MM.1S (cell line): ENCODE results near the gene AP2A2.

ENCODE experiments used
- DNase-seq: peaks from one replicate; pipeline ENCODE4 v3.0.0-alpha.2; 2015
- H2AFZ ChIP-seq: fragments of 300-600 bp; sonication (generic); 2 replicates; pipeline ENCODE4 v1.6.0; 2016; ENCODE audit warnings: antibody characterized with exemption, low read length
- H3F3A ChIP-seq: fragments of 300-600 bp; sonication (generic); 2 replicates; pipeline ENCODE4 v1.6.1; 2016; ENCODE audit warnings: mild to moderate bottlenecking, antibody characterized with exemption, low read length, moderate library complexity, mixed read lengths; ENCODE audit not compliant: insufficient read depth
- H3K27ac ChIP-seq: fragments of 300-600 bp; sonication (generic); 2 replicates; pipeline ENCODE4 v1.5.1; 2016; ENCODE audit warnings: mild to moderate bottlenecking, low read length
- H3K27me3 ChIP-seq: fragments of 300-600 bp; sonication (generic); replicated peaks from 2 replicates; pipeline ENCODE4 v1.6.0; 2016; ENCODE audit warnings: low read length; ENCODE audit not compliant: insufficient read depth
- H3K36me3 ChIP-seq: fragments of 300-600 bp; sonication (generic); replicated peaks from 2 replicates; pipeline ENCODE4 v1.6.1; 2016; ENCODE audit warnings: mild to moderate bottlenecking, low read length, mixed read lengths; ENCODE audit not compliant: insufficient read depth
- H3K4me1 ChIP-seq: fragments of 300-600 bp; sonication (generic); 2 replicates; pipeline ENCODE4 v1.6.1; 2016; ENCODE audit warnings: low read length, mixed read lengths
- H3K4me2 ChIP-seq: fragments of 300-600 bp; sonication (generic); 2 replicates; pipeline ENCODE4 v1.6.0; 2016; ENCODE audit warnings: low read depth, low read length
- H3K4me3 ChIP-seq: fragments of 300-600 bp; sonication (generic); 2 replicates; pipeline ENCODE4 v1.5.1; 2016; ENCODE audit warnings: low read length, mixed read lengths
- H3K79me2 ChIP-seq: fragments of 300-600 bp; sonication (generic); 2 replicates; pipeline ENCODE4 v1.6.1; 2016; ENCODE audit warnings: mixed run types, low read length, mixed read lengths
- H3K9ac ChIP-seq: fragments of 300-600 bp; sonication (generic); 2 replicates; pipeline ENCODE4 v1.6.1; 2016; ENCODE audit warnings: low read length, mixed read lengths
- H3K9me2 ChIP-seq: fragments of 300-600 bp; sonication (generic); replicated peaks from 2 replicates; pipeline ENCODE4 v1.6.1; 2016; ENCODE audit warnings: mild to moderate bottlenecking, low read length, mixed read lengths; ENCODE audit not compliant: insufficient read depth
- H3K9me3 ChIP-seq: fragments of 300-600 bp; sonication (generic); replicated peaks from 2 replicates; pipeline ENCODE4 v1.6.1; 2016; ENCODE audit warnings: mild to moderate bottlenecking, low read length, mixed read lengths; ENCODE audit not compliant: insufficient read depth
- H4K20me1 ChIP-seq: fragments of 300-600 bp; sonication (generic); 2 replicates; pipeline ENCODE4 v1.6.1; 2016; ENCODE audit warnings: mild to moderate bottlenecking, low read length, moderate library complexity, mixed read lengths; ENCODE audit not compliant: insufficient read depth
- CTCF ChIP-seq: fragments of 300-600 bp; sonication (generic); IDR thresholded peaks from 2 replicates; pipeline ENCODE4 v1.5.1; 2016; ENCODE audit warnings: antibody characterized with exemption, low read length, mixed read lengths
- EZH2 ChIP-seq: fragments of 300-600 bp; sonication (generic); optimal IDR thresholded peaks from 2 replicates; pipeline ENCODE3; 2017; ENCODE audit warnings: low read depth, mild to moderate bottlenecking, antibody characterized with exemption, low read length, mixed read lengths
- EZH2phosphoT487 ChIP-seq: fragments of 300-600 bp; sonication (generic); IDR thresholded peaks from 2 replicates; pipeline ENCODE4 v1.6.1; 2018; ENCODE audit warnings: antibody characterized with exemption, low read length

AP2A2 gene

GRCh38 chr11:890794-891540, 34.7 kb upstream of the AP2A2 start:
- H3K9me3 ChIP-seq, result no peaks in the 10 kb centered on the region
- H3K36me3 ChIP-seq, result no peaks in the 10 kb centered on the region
- no peaks in the 10 kb centered on the region for H3K4me1 ChIP-seq
- H3K27me3 ChIP-seq, result no peaks in the 10 kb centered on the region
- no peak overlapping the region for H3K4me3 ChIP-seq
- no peak for TF ChIP-seq CTCF
- TF ChIP-seq EZH2, result no peak
- no peak for TF ChIP-seq EZH2phosphoT487
- no peaks in the 10 kb centered on the region for H4K20me1 ChIP-seq
- no peak overlapping the region for H3K9ac ChIP-seq
- no peak overlapping the region for H2AFZ ChIP-seq
- no peak for DNase-seq
- no peaks in the 10 kb centered on the region for H3K79me2 ChIP-seq
- no peak overlapping the region for H3K27ac ChIP-seq
- no peak overlapping the region for H3K4me2 ChIP-seq
- H3F3A ChIP-seq, result no peaks in the 10 kb centered on the region
- no peaks in the 10 kb centered on the region for H3K9me2 ChIP-seq

DNA sequence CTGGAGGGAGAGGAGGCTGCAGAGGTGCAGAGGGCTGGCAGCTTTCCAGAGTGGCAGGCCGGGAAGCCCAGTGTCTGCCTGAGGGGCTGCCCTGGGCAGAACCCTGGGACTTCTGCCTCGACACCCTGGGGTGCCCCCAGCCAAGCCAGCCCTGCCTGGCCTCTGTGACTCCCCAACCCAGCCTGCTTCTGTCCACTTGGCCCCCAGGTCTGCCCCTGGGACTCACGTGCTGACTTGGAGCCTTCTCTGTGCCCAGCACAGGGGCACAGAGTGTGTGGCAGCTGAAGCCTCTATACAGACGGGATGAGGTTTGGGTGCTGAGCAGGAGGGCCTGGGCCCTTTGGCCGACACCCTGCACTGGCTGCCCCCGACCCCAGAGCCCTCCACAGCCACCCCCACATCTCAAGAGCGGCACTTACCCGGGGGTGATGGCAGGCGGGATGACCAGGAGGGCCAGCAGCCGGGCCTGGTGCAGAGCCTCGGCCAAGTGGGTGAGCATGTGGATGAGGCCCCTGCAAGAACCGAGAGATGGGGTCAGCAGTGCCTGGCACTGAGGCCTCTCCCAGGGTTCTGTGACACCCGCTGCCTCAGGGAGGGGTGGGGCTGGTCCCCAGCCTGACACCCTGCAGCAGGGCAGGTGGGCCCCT, 32.5 kb upstream of the AP2A2 start:
- no peak for DNase-seq
- Histone ChIP-seq H3K4me3 (no peak overlapping the region), H3K27me3 (no peaks in the 10 kb centered on the region), H3K4me1 (no peaks in the 10 kb centered on the region), H2AFZ (no peak overlapping the region), H3K79me2 (no peaks in the 10 kb centered on the region), H3K9me2 (no peaks in the 10 kb centered on the region), H3K36me3 (no peaks in the 10 kb centered on the region), H3K4me2 (no peak overlapping the region), H3F3A (no peaks in the 10 kb centered on the region), H3K27ac (no peak overlapping the region), H3K9me3 (no peaks in the 10 kb centered on the region), H4K20me1 (no peaks in the 10 kb centered on the region), H3K9ac (no peak overlapping the region)
- TF ChIP-seq CTCF (no peak), EZH2phosphoT487 (no peak), EZH2 (no peak)

DNA sequence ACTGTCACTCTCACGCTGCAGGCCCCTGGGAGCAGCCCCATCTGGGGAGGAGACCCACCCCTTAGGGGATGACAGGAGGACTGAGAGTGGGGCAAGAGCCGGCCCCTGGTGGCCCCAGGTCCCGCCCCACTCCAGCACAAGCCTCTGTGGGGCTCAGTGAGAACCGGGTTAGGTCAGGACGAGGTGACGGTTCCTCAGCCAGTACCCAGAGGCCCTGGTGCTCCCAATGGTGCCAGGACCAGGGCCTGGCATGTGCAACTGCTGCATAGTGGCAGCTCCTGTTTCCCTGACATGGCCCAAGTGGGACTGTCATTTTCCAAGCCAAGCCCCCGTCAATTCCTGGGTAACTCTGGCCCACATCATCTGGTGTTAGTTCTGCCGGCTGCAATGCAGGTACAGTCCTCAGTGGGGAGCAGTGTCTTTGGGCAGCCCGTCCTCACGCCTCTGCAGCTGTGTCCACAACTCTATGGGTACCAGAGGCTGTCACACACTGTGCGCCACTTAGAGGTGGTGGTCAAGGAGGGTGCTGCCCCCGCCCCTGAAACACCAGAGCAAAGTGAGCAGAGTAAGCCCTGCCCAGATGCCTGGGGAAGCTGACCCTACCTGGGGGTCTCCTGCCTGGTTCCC, 31.0 kb upstream of the AP2A2 start:
- no peaks in the 10 kb centered on the region for H3K4me1 ChIP-seq
- no peak overlapping the region for H3K9ac ChIP-seq

More for the DNA sequence above, 31.0 kb upstream of the AP2A2 start:
- Histone ChIP-seq H3K4me2 (no peak overlapping the region), H3K36me3 (no peaks in the 10 kb centered on the region), H3F3A (no peaks in the 10 kb centered on the region), H3K79me2 (no peaks in the 10 kb centered on the region), H3K27ac (no peak overlapping the region), H2AFZ (no peak overlapping the region), H3K9me2 (no peaks in the 10 kb centered on the region), H3K9me3 (no peaks in the 10 kb centered on the region), H4K20me1 (no peaks in the 10 kb centered on the region), H3K27me3 (no peaks in the 10 kb centered on the region), H3K4me3 (no peak overlapping the region)
- no peak for TF ChIP-seq EZH2phosphoT487
- TF ChIP-seq EZH2, result no peak
- no peak for TF ChIP-seq CTCF
- no peak for DNase-seq
